Activated effector memory CD4-positive, alpha-beta T cell treated with anti-CD3 and anti-CD28 coated beads, Interleukin-2, amount 50 U/mL, for 16 hours (primary cell): ENCODE data around the gene C22orf42.
"Not testable (repeated sequence)": the region's sequence is repeated elsewhere in the genome, so short reads cannot be mapped to it uniquely, and the experiment has no call there.

Experiments
- DNase-seq: peaks from one replicate; pipeline ENCODE4 v3.0.0-alpha.2; 2020

C22orf42 gene

DNA sequence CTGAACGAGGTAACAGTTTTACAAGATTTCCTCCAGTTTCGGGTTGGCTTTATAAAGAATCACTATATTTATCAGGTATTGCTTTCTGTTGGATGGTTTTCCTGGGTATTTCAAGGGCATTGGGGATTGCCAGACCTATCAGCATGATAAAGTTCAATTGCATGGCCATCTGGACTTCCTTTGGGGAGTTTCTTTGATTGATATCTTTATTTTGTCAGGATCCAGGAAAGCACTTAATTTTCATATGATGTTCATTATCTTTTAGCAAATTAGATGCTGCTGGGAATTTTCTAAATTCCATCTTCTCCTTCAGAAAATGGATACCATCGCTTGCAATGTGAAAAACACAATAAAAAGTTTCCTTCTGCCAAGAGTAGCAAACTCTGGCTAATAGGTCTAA, 24.5 kb upstream of the C22orf42 start:
- no peak for DNase-seq

- DNase-seq, result no peak
These were observed 21.9 kb upstream of the C22orf42 start for GRCh38 chr22:32181043-32181442.

- DNase-seq, result no peak
These were observed 18.2 kb upstream of the C22orf42 start for GRCh38 chr22:32177221-32177765.

GRCh38 chr22:32175683-32176644, 16.9 kb upstream of the C22orf42 start:
- no peak for DNase-seq

DNA sequence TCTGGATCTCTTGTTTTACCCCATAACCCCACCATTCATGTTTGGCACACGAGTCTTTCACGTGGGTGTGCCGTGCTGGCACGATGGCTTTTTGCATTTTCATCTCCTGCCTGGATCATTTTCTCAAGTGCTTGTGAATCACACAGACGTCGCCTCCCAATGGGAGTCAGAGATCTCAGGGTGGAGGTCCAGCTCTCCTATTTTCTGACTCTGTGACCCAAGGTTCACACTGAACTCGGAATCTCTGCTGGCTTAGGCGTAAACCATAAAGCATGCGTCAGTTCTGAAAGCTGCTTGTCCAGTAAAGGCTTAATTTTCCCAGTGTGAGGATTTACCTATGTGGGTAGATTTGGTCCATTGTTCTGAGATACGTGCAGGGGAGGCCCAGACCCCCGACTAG, 16.0 kb upstream of the C22orf42 start:
- DNase-seq, result no peak

- DNase-seq, result no peak
These were observed 6.6 kb upstream of the C22orf42 start for GRCh38 chr22:32165681-32166080.

- DNase-seq, result no peak
These were observed 5.2 kb upstream of the C22orf42 start for GRCh38 chr22:32164075-32164860.

- not testable (repeated sequence) for DNase-seq
These were observed 1.3 kb upstream of the C22orf42 start for GRCh38 chr22:32160411-32160810.

GRCh38 chr22:32157632-32158031, 1.5 kb downstream of the C22orf42 start:
- DNase-seq, result not testable (repeated sequence)

DNA sequence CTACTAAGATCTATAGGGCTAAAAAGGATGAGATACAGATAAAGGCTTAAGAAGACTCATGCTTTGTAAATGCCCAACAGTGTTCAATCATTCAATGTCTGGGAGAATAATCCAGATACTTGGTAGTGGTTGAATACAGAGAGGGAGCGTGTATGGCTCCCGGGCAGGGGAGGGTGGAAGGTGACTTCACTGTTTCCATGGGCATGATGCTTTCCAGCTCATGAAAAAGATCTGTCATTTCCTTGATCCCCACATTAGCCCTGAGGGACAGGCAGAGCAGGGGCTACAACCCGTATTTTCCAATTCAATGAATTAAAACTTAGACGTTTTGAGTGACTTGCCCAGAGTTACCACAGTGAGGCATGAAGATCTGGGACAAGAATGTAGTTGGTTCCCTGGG, 4.4 kb downstream of the C22orf42 start:
- DNase-seq, result not testable (repeated sequence)

GRCh38 chr22:32151641-32152040, 7.5 kb downstream of the C22orf42 start:
- not testable (repeated sequence) for DNase-seq

DNA sequence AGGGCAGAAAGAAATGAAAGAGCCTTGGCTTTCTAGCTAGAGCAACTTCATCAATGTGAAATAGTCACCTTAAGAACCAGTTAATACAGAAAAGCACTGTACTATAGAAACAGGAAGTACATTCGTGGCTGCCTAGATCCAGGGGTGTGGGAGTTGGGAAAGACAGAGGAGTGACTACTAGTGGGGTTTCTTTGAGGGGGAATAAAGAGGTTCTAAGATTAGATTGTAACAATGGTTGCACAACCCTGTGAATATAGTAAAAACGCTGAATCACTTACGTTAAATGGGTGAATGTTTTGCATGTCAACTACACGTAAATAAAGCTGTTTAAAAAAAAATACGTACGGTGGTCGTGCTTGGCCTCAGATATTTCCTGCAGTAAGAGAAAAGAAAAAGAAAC, 8.5 kb downstream of the C22orf42 start:
- not testable (repeated sequence) for DNase-seq

- DNase-seq, result not testable (repeated sequence)
These were observed 10.7 kb downstream of the C22orf42 start for GRCh38 chr22:32148372-32148771.

GRCh38 chr22:32147128-32147527, 12.0 kb downstream of the C22orf42 start:
- not testable (repeated sequence) for DNase-seq

- DNase-seq, result no peak
These were observed 14.4 kb downstream of the C22orf42 start for GRCh38 chr22:32144496-32145274.

DNA sequence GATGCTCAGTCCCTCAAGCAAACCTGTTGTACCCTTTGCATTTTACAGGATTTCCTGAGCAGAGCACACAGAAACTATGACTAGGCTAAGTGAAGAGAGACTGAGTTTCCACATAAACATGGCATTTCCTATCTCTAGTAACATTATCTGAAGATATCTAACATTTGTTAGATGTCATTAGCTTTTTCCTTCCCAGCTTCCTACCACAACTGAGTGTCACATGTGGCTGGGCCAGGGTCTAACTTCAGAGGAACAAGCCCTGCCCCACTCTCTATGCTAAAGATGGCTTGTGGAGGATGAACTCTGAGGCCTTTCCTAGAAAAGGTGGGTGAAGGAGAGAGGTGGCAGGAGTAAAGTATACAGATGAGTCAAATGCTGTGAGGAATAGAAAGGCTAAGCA, 16.5 kb downstream of the C22orf42 start:
- DNase-seq, result no peak

DNA sequence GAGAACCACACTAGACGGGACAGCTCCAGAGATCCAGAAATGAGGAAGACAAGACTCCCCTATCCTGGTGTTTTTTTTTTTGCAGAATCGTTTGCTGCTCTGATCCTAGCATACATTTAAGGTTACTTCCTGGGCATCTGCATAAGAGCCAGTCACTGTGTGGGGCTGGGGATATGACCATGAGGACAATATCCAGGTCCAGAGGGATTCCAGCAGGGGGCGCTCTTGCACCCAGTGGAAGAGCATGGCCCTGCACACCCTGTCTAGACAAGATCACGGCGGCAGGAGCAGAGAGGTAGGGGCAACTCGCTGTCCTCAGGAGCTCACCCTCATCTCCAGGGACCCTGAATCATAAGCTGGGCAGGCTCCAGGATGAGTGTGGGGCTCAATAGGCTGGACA, 18.4 kb downstream of the C22orf42 start:
- DNase-seq, result not testable (repeated sequence)

DNA sequence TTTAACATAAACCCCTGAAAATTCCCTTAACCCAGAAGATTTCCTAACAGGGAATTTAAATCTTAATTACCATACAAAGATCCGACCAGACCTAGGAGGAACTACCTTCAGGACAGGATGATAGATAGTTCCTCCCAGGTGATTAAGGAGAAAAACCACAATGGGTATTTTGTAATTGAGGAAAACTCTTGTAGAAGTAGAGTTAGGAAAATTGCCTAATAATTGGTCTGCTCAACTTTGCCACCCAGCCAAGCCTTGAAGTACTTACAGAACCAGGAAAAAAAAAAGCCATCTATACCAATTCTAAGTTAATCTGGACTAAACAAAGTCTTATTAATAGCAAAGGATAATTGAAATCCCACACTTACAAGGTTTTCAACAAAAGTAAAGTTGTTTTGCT, 20.5 kb downstream of the C22orf42 start:
- DNase-seq, result not testable (repeated sequence)

DNA sequence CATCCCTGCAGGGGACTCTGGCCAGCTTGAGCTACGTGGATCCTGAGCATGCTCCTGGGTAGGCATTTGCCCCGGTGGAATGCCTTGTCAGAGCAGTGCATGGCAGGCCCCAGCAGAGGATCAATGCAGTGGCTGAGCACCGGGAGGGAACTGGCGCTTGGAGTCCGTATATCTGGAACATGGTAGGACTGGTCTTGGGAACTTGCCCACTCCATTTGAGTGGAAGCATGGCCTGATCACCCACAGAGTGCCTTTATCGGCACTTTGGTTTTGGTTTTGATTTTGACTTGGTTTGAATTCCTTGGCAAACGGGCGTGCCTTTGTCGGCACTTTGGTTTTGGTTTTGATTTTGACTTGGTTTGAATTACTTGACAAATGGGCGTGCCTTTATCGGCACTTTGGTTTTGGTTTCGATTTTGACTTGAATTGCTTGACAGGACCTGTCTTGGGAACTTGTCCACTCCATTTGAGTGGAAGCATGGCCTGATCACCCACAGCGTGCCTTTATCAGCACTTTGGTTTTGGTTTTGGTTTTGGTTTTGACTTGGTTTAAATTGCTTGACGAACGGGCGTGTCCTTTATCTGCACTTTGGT, 21.3 kb downstream of the C22orf42 start:
- DNase-seq, result peak; percentile 84

GRCh38 chr22:32136881-32137280, 22.2 kb downstream of the C22orf42 start:
- DNase-seq, result not testable (repeated sequence)

DNA sequence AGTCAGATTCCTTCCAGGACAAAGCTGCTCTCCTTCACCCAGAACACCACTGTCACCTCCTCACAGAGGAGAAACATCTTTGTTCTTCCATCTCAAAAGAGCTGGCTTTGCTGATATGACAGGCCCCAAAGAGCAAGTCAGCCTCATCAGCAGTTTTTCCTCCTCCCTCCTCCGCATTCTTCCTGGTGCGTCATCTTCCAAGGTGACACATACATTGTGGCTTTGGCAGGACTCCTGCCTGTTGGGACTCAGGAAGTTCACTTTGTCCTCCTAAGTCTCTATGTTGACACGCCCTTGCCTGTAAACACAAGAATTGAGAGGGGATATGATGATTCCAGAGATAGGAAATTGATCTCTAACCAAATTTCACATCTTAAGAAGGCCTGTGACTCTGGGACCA, 23.1 kb downstream of the C22orf42 start:
- not testable (repeated sequence) for DNase-seq

DNA sequence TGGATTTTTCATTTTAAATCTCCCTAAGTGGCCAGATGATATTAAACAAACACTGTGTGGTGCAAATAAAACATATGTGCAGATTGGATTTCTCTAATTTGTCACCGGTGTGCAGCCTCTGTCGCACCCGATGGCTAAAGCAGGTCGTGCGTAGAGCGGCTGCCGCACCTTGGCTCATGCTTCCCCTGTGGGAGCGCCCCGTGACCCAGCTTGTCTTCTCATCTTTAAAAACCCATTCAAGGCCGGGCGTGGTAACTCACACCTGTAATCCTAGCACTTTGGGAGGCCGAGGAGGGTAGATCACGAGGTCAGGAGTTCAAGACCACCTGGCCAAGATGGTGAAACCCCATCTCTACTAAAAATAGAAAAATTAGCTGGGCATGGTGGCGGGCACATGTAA, 24.3 kb downstream of the C22orf42 start:
- not testable (repeated sequence) for DNase-seq
